Measurements from ENCODE around the gene MIB2.
"Not testable (repeated sequence)": the region's sequence is repeated elsewhere in the genome, so short reads cannot be mapped to it uniquely, and the experiment has no call there.

Gene MIB2

GRCh38 chr1:1648265-1648664 is 33.0 kb downstream of the MIB2 start:
- not testable (repeated sequence) for DNase-seq (ENCODE audit: low spot score)

GRCh38 chr1:1658583-1659549 is 43.6 kb downstream of the MIB2 start, which contains the start of gene CDK11B:
CDK11B (minus strand) TSS chr1:1659004; CDS start chr1:1657485, 1,519 bp downstream.
- peak; percentile 96 for DNase-seq (ENCODE audit: low spot score)

DNA sequence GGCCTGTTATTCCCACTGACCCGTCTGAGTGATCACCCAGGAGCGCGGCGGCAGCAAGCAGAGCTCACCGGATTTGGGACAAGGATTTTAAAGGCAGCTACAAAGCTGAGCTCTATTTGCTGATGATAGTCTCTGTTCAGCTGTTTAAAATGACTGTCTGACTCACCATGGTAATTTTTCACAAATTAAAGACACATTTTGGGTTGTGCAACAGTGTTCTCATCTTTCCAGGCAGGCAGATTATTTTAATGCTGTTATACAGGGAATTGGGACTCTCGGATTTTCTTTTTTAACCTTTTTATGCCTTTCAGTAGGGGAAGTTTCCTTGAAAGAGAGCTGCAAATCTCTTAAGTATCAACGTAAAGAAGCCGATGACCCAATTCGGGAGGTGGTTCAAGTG is 47.1 kb downstream of the MIB2 start:
- not testable (repeated sequence) for DNase-seq (ENCODE audit: low spot score)

- DNase-seq (ENCODE audit: low spot score), result not testable (repeated sequence)
Measured at GRCh38 chr1:1662830-1663560, 47.7 kb downstream of the MIB2 start.

DNA sequence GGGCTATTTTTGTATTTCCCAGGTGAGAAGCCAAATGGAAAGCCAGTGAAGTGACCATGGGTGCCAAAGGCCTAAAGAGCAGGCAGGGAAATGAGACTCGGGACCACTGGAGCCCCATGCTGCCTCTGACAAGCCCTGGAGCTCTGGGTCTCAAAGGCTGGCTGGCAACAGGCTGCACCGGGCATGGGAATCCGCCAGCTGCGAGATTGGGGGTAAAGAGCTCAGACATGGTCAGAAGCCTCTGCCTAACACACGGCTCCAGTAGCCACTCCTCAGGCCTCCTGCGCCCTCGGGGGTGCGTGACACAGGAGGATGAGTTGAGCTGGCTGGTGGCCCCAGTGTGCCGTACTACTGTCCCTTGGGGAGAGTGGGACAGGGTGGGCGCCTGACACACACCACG is 49.0 kb downstream of the MIB2 start:
- DNase-seq (ENCODE audit: low spot score), result not testable (repeated sequence)

- DNase-seq (ENCODE audit: low spot score), result no peak
Measured at GRCh38 chr1:1664941-1665814, 49.9 kb downstream of the MIB2 start.

DNA sequence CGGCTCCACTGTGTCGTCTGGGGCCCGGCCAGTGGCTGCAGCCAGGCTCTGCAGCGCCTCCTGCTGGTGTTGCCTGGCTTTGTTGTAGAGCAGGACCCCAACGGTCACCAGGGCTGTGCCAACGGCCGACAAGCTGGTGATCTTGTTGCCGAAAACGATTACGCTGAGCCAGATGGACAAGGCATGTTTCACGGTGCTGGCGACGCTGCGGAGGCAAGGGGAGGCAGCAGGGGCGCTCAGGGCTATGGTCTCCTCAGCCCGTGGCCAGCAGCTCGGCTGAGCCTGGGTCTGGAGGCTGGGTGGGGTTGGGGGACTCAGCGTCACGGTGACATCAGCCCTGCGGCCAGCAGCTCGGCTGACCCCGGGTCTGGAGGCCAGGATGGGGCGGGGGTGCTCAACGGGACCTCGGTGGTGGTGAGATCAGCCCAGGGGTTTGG is 50.5 kb downstream of the MIB2 start:
- peak; percentile 24 for DNase-seq (ENCODE audit: low spot score)

DNA sequence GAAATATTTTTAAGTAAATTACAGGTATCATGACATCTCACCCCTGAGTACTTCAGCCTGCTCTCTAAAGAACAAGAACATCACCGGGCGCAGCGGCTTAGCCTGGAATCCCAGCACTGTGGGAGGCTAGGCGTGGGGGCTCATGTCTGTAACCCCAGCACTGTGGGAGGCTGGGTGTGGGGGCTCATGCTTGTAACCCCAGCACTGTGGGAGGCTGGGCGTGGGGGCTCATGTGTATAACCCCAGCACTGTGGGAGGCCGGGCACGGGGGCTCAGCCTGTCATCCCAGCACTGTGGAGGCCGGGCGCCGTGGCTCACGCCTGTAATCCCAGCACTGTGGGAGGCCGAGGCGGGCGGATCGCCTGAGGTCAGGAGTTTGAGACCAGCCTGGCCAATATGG is 51.2 kb downstream of the MIB2 start:
- no peak for DNase-seq (ENCODE audit: low spot score)

DNA sequence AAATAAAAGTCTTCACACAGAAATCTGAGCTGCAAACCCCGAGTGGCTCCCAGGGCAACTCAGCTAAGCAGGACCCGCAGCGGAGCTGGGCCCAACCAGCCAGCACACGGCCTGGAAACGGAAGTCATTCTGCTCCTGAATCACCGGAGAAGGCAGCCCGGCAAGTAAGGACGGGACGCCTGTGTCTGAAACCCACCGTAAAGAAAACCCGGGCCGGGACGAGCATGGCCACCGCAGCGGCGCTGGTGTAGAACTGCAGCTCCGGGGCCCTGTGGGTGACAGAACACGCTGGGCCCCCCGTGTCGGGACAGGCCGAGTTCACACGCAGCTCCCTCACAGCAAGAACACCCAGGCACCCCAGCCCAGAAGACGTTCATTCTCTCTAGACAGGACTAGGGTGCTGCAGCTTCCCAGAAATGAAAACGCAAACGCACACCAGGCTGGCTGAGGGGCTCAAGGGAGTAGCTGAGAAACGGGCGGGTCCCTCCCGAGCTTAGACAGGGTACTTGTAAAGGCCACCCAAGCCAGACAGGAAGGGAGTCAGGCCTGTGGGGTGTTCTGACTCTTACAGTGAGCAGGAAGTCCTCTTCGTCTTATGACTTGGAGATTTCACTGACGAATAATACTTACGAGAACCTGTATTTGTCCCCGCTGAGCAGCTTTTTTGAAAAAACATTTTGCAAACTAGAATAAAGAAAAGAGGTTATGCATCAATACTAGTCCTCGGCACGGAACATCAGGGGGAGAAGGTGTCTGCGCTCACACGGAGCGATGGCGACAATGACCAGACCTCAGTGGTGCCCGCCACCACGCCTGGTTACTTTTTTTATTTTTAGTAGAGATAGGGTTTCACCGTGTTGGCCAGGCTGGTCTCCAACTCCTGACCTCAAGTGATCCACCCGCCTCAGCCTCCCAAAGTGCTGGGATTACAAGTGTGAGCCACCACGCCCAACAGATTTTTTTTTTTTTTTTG is 54.5 kb downstream of the MIB2 start:
- DNase-seq (ENCODE audit: low spot score), result no peak

DNA sequence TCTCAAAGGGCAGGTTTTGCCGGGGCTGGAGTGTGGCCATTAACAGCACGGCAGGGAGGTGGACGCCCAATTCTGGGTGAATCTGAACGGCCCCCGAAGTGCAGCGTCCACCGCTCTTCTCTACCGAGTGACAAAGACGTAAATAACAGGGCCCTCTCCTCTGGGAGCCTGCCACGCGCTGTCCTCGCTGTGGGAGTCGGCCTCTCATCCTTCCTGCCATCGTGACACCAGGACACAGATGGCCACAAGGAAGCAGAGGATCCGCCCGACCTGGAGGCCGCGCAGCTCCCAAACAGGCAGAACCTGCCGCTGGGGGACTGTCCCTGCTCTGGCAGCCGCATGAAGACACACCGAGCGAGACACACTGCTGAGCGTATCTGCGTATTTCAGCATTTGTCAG is 55.6 kb downstream of the MIB2 start:
- DNase-seq (ENCODE audit: low spot score), result no peak

DNA sequence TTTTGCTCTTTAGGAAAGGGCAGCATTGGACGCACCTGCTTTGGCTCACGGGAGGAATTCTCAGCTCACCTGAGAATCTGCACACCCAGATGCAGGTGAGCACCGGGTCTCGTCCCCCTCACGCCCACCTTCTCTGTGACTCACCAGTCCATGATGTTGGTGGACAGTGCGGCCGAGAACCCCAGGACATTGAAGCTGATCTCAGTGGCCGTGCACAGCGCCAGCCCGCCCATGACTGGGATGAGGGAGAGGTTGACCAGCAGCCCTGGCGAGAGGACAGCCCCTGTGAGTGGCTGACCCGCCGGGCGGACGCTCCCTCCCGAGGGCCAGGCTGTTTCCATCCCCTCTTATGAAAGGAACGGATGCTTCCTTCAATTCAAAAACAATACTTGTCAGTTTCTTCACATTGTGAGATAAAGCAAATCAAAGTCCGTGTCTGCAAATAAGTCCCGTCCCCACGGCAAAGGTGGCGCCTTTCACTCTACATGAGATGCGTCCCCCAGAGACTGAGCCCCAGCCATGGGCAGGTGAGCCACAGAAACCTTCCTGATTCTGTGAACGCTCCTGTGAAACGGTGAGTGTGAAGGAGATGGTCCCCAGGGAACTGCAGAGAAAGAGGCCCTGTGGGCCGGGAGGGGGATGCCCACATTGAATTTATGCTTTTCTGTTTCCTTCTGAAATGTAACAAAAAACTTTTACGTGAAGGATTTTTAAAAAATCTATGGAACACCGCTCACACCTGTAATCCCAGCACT is 56.2 kb downstream of the MIB2 start:
- no peak for DNase-seq (ENCODE audit: low spot score)

GRCh38 chr1:1672181-1672965 is 57.1 kb downstream of the MIB2 start:
- no peak for DNase-seq (ENCODE audit: low spot score)

DNA sequence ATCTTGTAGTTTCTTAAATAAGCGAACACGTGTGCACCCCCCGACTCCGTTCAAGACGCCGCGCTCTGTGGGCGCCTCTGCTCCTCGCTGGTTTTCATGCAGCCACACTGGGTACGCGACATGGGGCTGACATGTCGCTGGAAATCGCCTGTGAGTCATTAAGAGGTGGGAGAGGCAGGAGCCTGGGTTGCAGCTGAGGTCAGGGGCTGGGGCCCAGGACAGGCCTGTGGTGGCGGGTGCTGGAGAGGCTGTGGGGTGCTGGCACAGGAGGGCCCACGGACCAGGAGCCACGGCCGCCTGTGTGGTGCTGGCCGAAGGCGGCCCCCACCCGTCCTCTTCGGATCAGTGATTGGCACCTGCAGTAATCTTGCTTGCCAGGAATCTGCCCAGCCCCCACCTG is 59.5 kb downstream of the MIB2 start:
- not testable (repeated sequence) for DNase-seq (ENCODE audit: low spot score)

GRCh38 chr1:1675218-1675617 is 59.9 kb downstream of the MIB2 start:
- not testable (repeated sequence) for DNase-seq (ENCODE audit: low spot score)

GRCh38 chr1:1676087-1676486 is 60.8 kb downstream of the MIB2 start:
- not testable (repeated sequence) for DNase-seq (ENCODE audit: low spot score)

DNA sequence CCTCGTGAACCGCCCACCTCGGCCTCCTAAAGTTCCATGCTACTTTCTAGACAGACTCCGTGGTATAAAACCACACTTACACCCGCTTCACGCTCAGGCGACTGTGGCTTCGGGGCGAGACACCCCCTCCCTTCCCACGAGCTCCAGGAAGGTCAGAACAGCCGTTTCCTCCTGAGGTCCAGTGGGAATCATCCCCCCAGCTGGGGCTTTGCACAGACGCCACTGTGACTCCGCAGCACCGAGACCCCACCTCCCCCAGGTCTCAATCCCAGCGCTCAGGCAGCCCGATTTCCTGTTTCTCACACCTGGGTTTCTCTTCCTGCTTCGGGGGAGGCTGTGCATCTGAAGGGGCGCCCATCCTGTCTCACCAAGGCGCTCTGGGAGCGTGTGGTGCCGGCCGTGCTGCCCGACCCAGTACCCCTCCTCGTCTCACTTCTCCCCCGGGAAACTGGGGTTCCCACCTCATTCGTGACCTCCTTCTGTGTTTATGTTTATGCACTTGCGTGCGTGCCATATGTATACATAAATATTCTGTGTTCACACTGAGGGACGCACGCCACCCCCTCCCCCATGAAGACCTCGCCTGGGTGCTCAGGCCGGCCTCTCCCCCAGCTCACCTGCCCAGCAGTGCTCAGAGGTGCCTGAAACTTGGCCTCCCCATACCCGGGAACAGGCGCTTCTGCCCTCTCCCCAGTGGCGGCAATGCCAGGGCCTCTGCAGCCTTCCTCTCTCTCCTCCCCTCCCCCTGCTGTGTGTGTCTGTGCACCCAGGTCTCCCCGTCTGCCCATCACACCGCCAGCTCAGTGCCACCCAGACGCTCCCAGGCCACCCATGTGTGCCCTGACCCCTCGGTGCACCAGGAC is 62.6 kb downstream of the MIB2 start:
- peak; percentile 26 for DNase-seq (ENCODE audit: low spot score)

DNA sequence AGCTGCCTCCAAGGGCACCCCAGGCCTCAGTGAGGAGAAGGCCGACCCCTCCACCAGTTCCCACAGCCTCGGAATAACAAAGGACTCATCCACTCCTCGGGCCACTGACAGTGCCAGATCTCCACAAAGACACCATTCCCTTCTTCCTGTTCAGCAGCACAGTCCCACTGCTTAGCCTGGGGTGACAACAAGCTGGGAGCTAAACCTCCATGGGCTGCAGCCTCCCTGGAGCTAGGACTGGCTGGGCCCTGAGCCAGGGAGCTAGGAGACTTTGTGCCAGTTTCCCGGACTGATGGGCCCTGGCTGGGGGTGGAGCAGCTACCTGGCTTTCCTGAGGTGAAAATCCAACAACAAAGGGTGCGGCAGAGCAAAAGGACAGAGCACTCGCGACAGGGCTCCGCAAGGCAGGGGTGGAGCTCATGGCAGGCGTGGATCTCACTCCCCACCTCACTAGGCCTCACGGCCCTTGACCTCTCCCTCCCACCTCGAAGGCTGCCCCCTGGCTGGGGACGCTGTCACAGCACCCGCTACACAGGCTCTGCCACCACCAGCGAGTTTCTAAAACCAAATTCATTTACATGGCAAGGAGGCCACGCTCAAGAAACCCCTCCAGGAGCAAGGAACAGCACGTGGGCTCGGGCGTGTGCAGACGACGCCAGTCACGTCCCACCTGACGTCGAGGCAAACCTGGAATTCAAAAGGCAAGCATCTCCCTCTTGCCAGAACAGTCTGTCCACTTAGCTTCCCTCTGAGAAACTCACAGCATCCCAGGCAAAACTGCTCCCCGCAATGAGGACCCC is 63.5 kb downstream of the MIB2 start:
- peak; percentile 58 for DNase-seq (ENCODE audit: low spot score)
